H1 (cell line): ENCODE results near the gene SNURF. TPM values are rescaled to one million over a fixed set of nuclear protein-coding genes. Genes with fewer than 3 reads are reported as not detected.

Experiments
- CTCF ChIA-PET: fragments of 300-600 bp; sonication (Branson Sonifier 250); formaldehyde crosslinking; loops from one replicate; lab custom pipeline; 2021; ENCODE audit not compliant: partially characterized antibody; lab: Charles Lee
- POLR2A ChIA-PET: fragments of 300-600 bp; sonication (Branson Sonifier 250); formaldehyde crosslinking; loops from one replicate; lab custom pipeline; 2021; ENCODE audit warnings: inconsistent platforms; ENCODE audit not compliant: partially characterized antibody; lab: Charles Lee
- DNase-seq, 2 experiments: peaks; one replicate each; pipeline versions ENCODE4 v3.0.0 to v3.0.0-alpha.2; 2010 to 2022; ENCODE audit warnings: low spot score in 2 of 2, low read depth in 1 of 2, mixed read lengths in 1 of 2
- FAIRE-seq: peaks from 2 replicates; lab custom pipeline; 2011; peaks lifted over from hg19 to GRCh38; lab: Jason Lieb, UNC
- H2AFZ ChIP-seq: 2 replicates; pipeline ENCODE4 v1.8.1; 2012; ENCODE audit warnings: low read length, inconsistent platforms
- H2AK5ac ChIP-seq: 2 replicates; pipeline ENCODE4 v1.6.1; 2013; ENCODE audit warnings: low read depth, low read length
- H2BK120ac ChIP-seq: replicated peaks from 2 replicates; pipeline ENCODE3; 2013; ENCODE audit warnings: low read depth, low read length, inconsistent platforms
- H2BK12ac ChIP-seq: 2 replicates; pipeline ENCODE4 v1.6.1; 2013; ENCODE audit warnings: low read depth, low read length
- H2BK15ac ChIP-seq: 2 replicates; pipeline ENCODE4 v1.6.1; 2013; ENCODE audit warnings: low read length
- H2BK20ac ChIP-seq: 2 replicates; pipeline ENCODE4 v1.6.1; 2013; ENCODE audit warnings: low read length
- H2BK5ac ChIP-seq: 2 replicates; pipeline ENCODE4 v1.6.1; 2013; ENCODE audit warnings: low read depth, low read length
- H3K14ac ChIP-seq: 2 replicates; pipeline ENCODE4 v1.6.1; 2013; ENCODE audit warnings: inconsistent platforms; ENCODE audit not compliant: insufficient read length
- H3K18ac ChIP-seq: 2 replicates; pipeline ENCODE4 v1.6.1; 2013; ENCODE audit warnings: low read length; ENCODE audit errors: extremely low read depth
- H3K23ac ChIP-seq: 2 replicates; pipeline ENCODE4 v1.6.1; 2013; ENCODE audit warnings: inconsistent platforms; ENCODE audit not compliant: insufficient read length
- H3K23me2 ChIP-seq: 2 replicates; pipeline ENCODE4 v1.6.1; 2013; ENCODE audit warnings: low read depth, low read length
- H3K27ac ChIP-seq: 2 replicates; pipeline ENCODE4 v1.6.1; 2011; ENCODE audit warnings: low read depth, low read length, inconsistent platforms
- H3K27me3 ChIP-seq, 4 experiments: replicated peaks in 1 of 4; 1 replicate in 1 of 4; 2 replicates in 3 of 4; pipeline versions ENCODE4 v1.6.1 to v1.8.1; 2011 to 2013; ENCODE audit warnings: low read length in 3 of 4, mild to moderate bottlenecking in 3 of 4, inconsistent platforms in 2 of 4, mixed read lengths in 2 of 4, moderate library complexity in 1 of 4; ENCODE audit not compliant: control insufficient read depth in 3 of 4, insufficient read depth in 3 of 4; ENCODE audit errors: extremely low read depth in 1 of 4
- H3K36me3 ChIP-seq, 4 experiments: 2 replicates each; pipeline versions ENCODE4 v1.6.1 to v1.8.1; 2011 to 2013; ENCODE audit warnings: mild to moderate bottlenecking in 4 of 4, low read length in 3 of 4, moderate library complexity in 2 of 4, control low read depth in 1 of 4, inconsistent platforms in 1 of 4; ENCODE audit not compliant: insufficient read depth in 4 of 4, control insufficient read depth in 2 of 4
- H3K4ac ChIP-seq: replicated peaks from 2 replicates; pipeline ENCODE3; 2013; ENCODE audit warnings: low read length, low read depth, mixed read lengths, inconsistent platforms; ENCODE audit not compliant: insufficient read length
- H3K4me1 ChIP-seq, 4 experiments: replicated peaks in 1 of 4; 1 replicate in 1 of 4; 2 replicates in 3 of 4; pipeline versions ENCODE4 v1.6.1 to v1.8.1; 2011 to 2013; ENCODE audit warnings: low read length in 3 of 4, inconsistent platforms in 2 of 4, mixed read lengths in 1 of 4; ENCODE audit not compliant: insufficient read depth in 4 of 4, control insufficient read depth in 3 of 4
- H3K4me2 ChIP-seq, 2 experiments: 2 replicates each; pipeline versions ENCODE4 v1.6.1 to v1.8.1; 2011 to 2013; ENCODE audit warnings: low read depth in 2 of 2, low read length in 2 of 2, control low read depth in 1 of 2, inconsistent platforms in 1 of 2, mild to moderate bottlenecking in 1 of 2; ENCODE audit not compliant: insufficient read depth in 1 of 2
- H3K4me3 ChIP-seq, 4 experiments: fragments of 200-600, 300-600 bp in 1 of 4; sonication (generic), shearing (Covaris generic), sonication (Bioruptor Twin) in 1 of 4; 2 replicates each; pipeline versions ENCODE4 v1.5.1 to v1.8.1; 2011 to 2016; ENCODE audit warnings: low read length in 4 of 4, low read depth in 3 of 4, control low read depth in 2 of 4, inconsistent platforms in 2 of 4, mild to moderate bottlenecking in 2 of 4, mixed read lengths in 1 of 4, moderate library complexity in 1 of 4; ENCODE audit not compliant: insufficient read depth in 2 of 4; ENCODE audit errors: extremely low read depth in 1 of 4
- H3K56ac ChIP-seq: replicated peaks from 2 replicates; pipeline ENCODE3; 2013; ENCODE audit warnings: low read depth, mild to moderate bottlenecking, mixed read lengths, low read length, inconsistent platforms; ENCODE audit not compliant: insufficient read length
- H3K79me1 ChIP-seq: 2 replicates; pipeline ENCODE4 v1.6.1; 2013; ENCODE audit warnings: low read depth, low read length, control low read depth
- H3K79me2 ChIP-seq, 2 experiments: 2 replicates each; pipeline versions ENCODE4 v1.6.1 to v1.8.1; 2012 to 2013; ENCODE audit warnings: low read length in 2 of 2, mild to moderate bottlenecking in 2 of 2, inconsistent platforms in 1 of 2; ENCODE audit not compliant: insufficient read depth in 2 of 2, control insufficient read depth in 1 of 2
- H3K9ac ChIP-seq, 4 experiments: replicated peaks in 1 of 4; 1 replicate in 1 of 4; 2 replicates in 3 of 4; pipeline versions ENCODE4 v1.6.1 to v1.8.1; 2011 to 2013; ENCODE audit warnings: low read depth in 3 of 4, low read length in 3 of 4, control low read depth in 2 of 4, mild to moderate bottlenecking in 2 of 4, moderate library complexity in 2 of 4, inconsistent platforms in 1 of 4; ENCODE audit errors: extremely low read depth in 1 of 4
- H3K9me3 ChIP-seq, 2 experiments: 2 replicates each; pipeline versions ENCODE4 v1.6.1 to v1.8.1; 2012 to 2013; ENCODE audit warnings: mild to moderate bottlenecking in 2 of 2, moderate library complexity in 2 of 2, control low read depth in 1 of 2, inconsistent platforms in 1 of 2, low read depth in 1 of 2, low read length in 1 of 2, mixed read lengths in 1 of 2; ENCODE audit not compliant: insufficient read depth in 2 of 2
- H4K20me1 ChIP-seq, 2 experiments: replicated peaks in 1 of 2; 2 replicates each; pipeline versions ENCODE3 to v1.8.1; 2011 to 2013; ENCODE audit warnings: inconsistent platforms in 2 of 2, low read length in 2 of 2, mild to moderate bottlenecking in 1 of 2; ENCODE audit not compliant: insufficient read depth in 2 of 2, control insufficient read depth in 1 of 2
- H4K5ac ChIP-seq: 2 replicates; pipeline ENCODE4 v1.6.1; 2013; ENCODE audit warnings: low read length, low read depth, mixed read lengths, inconsistent platforms; ENCODE audit not compliant: insufficient read length
- H4K8ac ChIP-seq: 2 replicates; pipeline ENCODE4 v1.8.0; 2013; ENCODE audit warnings: mild to moderate bottlenecking, moderate library complexity, low read length, inconsistent platforms; ENCODE audit not compliant: insufficient read depth; ENCODE audit errors: extremely low read depth
- H4K91ac ChIP-seq: replicated peaks from 2 replicates; pipeline ENCODE3; 2013; ENCODE audit warnings: low read length, mixed read lengths, inconsistent platforms; ENCODE audit not compliant: insufficient read length
- BACH1 ChIP-seq: IDR thresholded peaks from 2 replicates; pipeline ENCODE4 v1.6.1; 2012; ENCODE audit warnings: low read length, improper control_type of control experiment
- CEBPB ChIP-seq: IDR thresholded peaks from 2 replicates; pipeline ENCODE4 v1.6.1; 2012; ENCODE audit warnings: low read depth, low read length
- HDAC6 ChIP-seq: IDR thresholded peaks from one replicate; pipeline ENCODE4 v1.7.1; 2012; ENCODE audit warnings: low read depth, mild to moderate bottlenecking, inconsistent platforms, low read length, moderate library complexity
- JUND ChIP-seq: IDR thresholded peaks from 2 replicates; pipeline ENCODE4 v1.6.1; 2011; ENCODE audit warnings: mild to moderate bottlenecking, improper control_type of control experiment, low read length
- KDM1A ChIP-seq: fragments of 200-600, 300-600 bp; sonication (generic); IDR thresholded peaks from 2 replicates; pipeline ENCODE4 v1.7.1; 2016; ENCODE audit warnings: mild to moderate bottlenecking, low read length, borderline replicate concordance
- KDM5A ChIP-seq: fragments of 200-600 bp; IDR thresholded peaks from 2 replicates; pipeline ENCODE4 v1.7.1; 2012; ENCODE audit warnings: mild to moderate bottlenecking, low read length, inconsistent platforms, mixed read lengths
- NANOG ChIP-seq: IDR thresholded peaks from 2 replicates; pipeline ENCODE4 v1.6.1; 2011; ENCODE audit warnings: low read length, low read depth, mild to moderate bottlenecking, inconsistent platforms; ENCODE audit not compliant: insufficient read depth, poor library complexity, severe bottlenecking
- NRF1 ChIP-seq: IDR thresholded peaks from 2 replicates; pipeline ENCODE4 v1.6.1; 2011; ENCODE audit warnings: mild to moderate bottlenecking, low read depth, low read length, improper control_type of control experiment
- POLR2A ChIP-seq, 2 experiments: IDR thresholded peaks; 1 replicate in 1 of 2; 2 replicates in 1 of 2; pipeline ENCODE4 v1.6.1; 2011; ENCODE audit warnings: low read depth in 2 of 2, low read length in 2 of 2, mild to moderate bottlenecking in 2 of 2; ENCODE audit errors: control extremely low read depth in 1 of 2
- RXRA ChIP-seq: IDR thresholded peaks from 2 replicates; pipeline ENCODE4 v1.6.1; 2011; ENCODE audit warnings: low read depth, mild to moderate bottlenecking, low read length, moderate library complexity; ENCODE audit not compliant: insufficient read depth
- SAP30 ChIP-seq: fragments of 300-600 bp; sonication (generic); IDR thresholded peaks from 2 replicates; pipeline ENCODE4 v1.7.1; 2012; ENCODE audit warnings: low read length, moderate library complexity, mild to moderate bottlenecking, inconsistent platforms; ENCODE audit not compliant: insufficient read depth, insufficient replicate concordance
- SUZ12 ChIP-seq: fragments of 200-600 bp; sonication (generic); IDR thresholded peaks from 2 replicates; pipeline ENCODE4 v1.6.1; 2012; ENCODE audit warnings: mild to moderate bottlenecking, inconsistent platforms, low read length, moderate library complexity, mixed read lengths
- TEAD4 ChIP-seq: IDR thresholded peaks from 2 replicates; pipeline ENCODE4 v1.6.1; 2012; ENCODE audit warnings: low read depth, low read length, inconsistent platforms, mixed read lengths
- WGBS, 2 experiments: shearing (Covaris generic) in 1 of 2; methylation state at CpG; one replicate each; pipeline versions ENCODE4 v1.1.6 to v1.1.7; 2013 to 2015; ENCODE audit warnings: low lambda C conversion rate in 2 of 2, mixed read lengths in 2 of 2, inconsistent platforms in 1 of 2, low coverage in 1 of 2, missing lambda C conversion rate in 1 of 2; ENCODE audit not compliant: insufficient replicate concordance in 2 of 2, insufficient coverage in 1 of 2, insufficient read length in 1 of 2; ENCODE audit errors: extremely low coverage in 1 of 2, missing lambda C conversion rate in 1 of 2; 5-methylcytosine and 5-hydroxymethylcytosine counted together
- polyA plus RNA-seq, 7 experiments: library from polyadenylated mRNA; depleted of rRNA in 3 of 7; stranded (reverse) in 5 of 7; unstranded in 2 of 7; fragments of >200 nt in 5 of 7; fragments of 200-250 nt in 2 of 7; gene quantifications; 1 replicate in 5 of 7; 2 replicates in 1 of 7; 4 replicates in 1 of 7; pipeline versions ENCODE4 v1.2.1 to v1.2.3, GENCODE V29; 2011 to 2013; ENCODE audit warnings: missing spikeins in 2 of 7, mixed read lengths in 2 of 7
- total RNA-seq: library from RNA; stranded (reverse); fragmentation: NEBNext Ultra II Directional; extraction: Animal tissue kit (Norgen Biotek cat#: 25700); gene quantifications from 2 replicates; pipeline ENCODE4 v1.2.1, GENCODE V29; 2021

SNURF gene
- total and polyA plus RNA-seq, 2 of the 8 experiments (the other 6 are each of a cell fraction or from before 2014, with no cell fraction given), result 9.9 to 76.5 TPM

- no peak overlapping the region for H2AK5ac ChIP-seq
- no peak for DNase-seq
- no peak overlapping the region for H4K5ac ChIP-seq
- H3K79me1 ChIP-seq, result no peaks in the 10 kb centered on the region
- H3K79me2 ChIP-seq, result peaks cover 0 to 3% of the 10 kb centered on the region in 2 experiments; a peak in 1 of 4 replicates
- H3K27me3 ChIP-seq, result no peaks in the 10 kb centered on the region
- peak overlapping the region; percentile 7; the same call in 1 of the 2 replicates for H2BK5ac ChIP-seq
- FAIRE-seq, result no peak
- H2BK20ac ChIP-seq, result no peak overlapping the region
- 73% methylated on average over 2 of the region's 2 CpGs; no CpG with 5 or more reads in 1 of the 2 experiments for WGBS, 2 experiments
- H3K4ac ChIP-seq, result no peak overlapping the region
- no peak overlapping the region for H2BK12ac ChIP-seq
- H3K14ac ChIP-seq, result no peak overlapping the region
- POLR2A ChIA-PET, result interaction anchor here (0.7 to 1.9 kb wide), 7 partner anchors 8 to 34 kb away, joined by 3 to 8 read pairs (median 6); partner anchors contain the start of genes SNRPN and SNURF
- H3K23me2 ChIP-seq, result peaks cover 2% of the 10 kb centered on the region; the same call in 1 of the 2 replicates
- no peak overlapping the region for H3K4me2 ChIP-seq
- no peak overlapping the region for H3K9ac ChIP-seq
- H4K91ac ChIP-seq, result no peak overlapping the region
- H2AFZ ChIP-seq, result no peak overlapping the region
- peaks cover 0 to 13% (median 8%) of the 10 kb centered on the region in 4 experiments; a peak in 5 of 7 replicates for H3K4me1 ChIP-seq
- H3K18ac ChIP-seq, result no peak overlapping the region
- CTCF ChIA-PET, result interaction anchor here (0.6 to 1.6 kb wide), 6 partner anchors 8 to 78 kb away, joined by 3 to 7 read pairs (median 4); no protein-coding TSS in a partner anchor
- H3K4me3 ChIP-seq, result no peak overlapping the region
- H3K36me3 ChIP-seq, result no peaks in the 10 kb centered on the region; a peak in 1 of 8 replicates
- H2BK120ac ChIP-seq, result no peak overlapping the region
- H4K8ac ChIP-seq, result no peak overlapping the region
- H4K20me1 ChIP-seq, result no peaks in the 10 kb centered on the region
- H3K9me3 ChIP-seq, result peaks cover 0 to 12% of the 10 kb centered on the region in 2 experiments; a peak in 2 of 4 replicates
- no peak overlapping the region for H3K56ac ChIP-seq
- H2BK15ac ChIP-seq, result no peak overlapping the region
- H3K23ac ChIP-seq, result no peak overlapping the region
- no peak overlapping the region for H3K27ac ChIP-seq
- no peak for TF ChIP-seq POLR2A (IDR thresholded peaks at IDR 0.05; ENCODE audit: control extremely low read depth in 1 of 2, low read depth in 2 of 2, low read length in 2 of 2)
- no peak for TF ChIP-seq JUND
- TF ChIP-seq NANOG, result no peak
- no peak for TF ChIP-seq NRF1
- TF ChIP-seq BACH1, result no peak
- no peak for TF ChIP-seq KDM1A
- TF ChIP-seq SUZ12, result no peak
- no peak for TF ChIP-seq HDAC6
- no peak for TF ChIP-seq RXRA
- no peak for TF ChIP-seq SAP30
- TF ChIP-seq CEBPB, result no peak
- no peak for TF ChIP-seq TEAD4
- TF ChIP-seq KDM5A, result no peak
Observed at GRCh38 chr15:24924621-24925020, 30.2 kb upstream of the SNURF start.
